ENCODE data around the gene TJP3. TPM values are rescaled to one million over a fixed set of nuclear protein-coding genes. Genes with fewer than 3 reads are reported as not detected.
A peak's percentile ranks its signal among the peaks of the same experiment; 100 is the strongest.

The TJP3 gene
- total and polyA plus RNA-seq, 8 donors, result 11.2 to 36.2 (median 15.7) TPM

DNA sequence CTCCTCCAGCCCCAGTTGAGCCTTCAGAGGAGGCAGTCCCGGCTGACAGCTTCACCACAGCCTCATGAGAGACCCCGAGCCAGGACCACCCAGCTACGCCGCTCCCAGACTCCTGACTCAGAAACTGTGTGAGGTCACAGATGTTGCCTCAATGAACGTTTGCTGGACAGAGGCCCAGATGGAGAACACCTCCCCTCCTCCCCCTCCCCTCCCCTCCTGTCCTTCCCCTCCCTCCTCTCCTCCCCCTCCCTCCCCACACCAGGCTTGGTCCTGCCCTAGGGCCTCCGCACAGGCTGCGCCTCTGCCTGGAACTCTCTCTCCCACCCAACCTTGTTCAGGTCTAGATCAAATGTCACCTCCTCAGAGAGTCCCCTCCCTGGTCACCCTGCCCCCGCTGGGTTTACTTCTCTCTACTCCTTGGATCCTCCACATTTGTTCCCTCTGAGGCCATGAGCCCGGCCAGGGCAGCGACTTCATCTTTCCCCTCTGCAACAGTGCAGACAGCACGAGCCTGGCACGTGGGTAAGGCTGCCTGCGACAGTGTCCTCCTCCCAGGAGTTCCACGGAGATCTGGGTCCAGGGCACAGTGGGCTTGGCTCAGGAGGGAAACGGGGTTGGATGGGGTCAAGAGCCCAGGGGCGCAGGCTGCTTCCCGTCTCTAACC lies 25.3 kb upstream of the TJP3 start:
- no peak for ATAC-seq
- no peak overlapping the region for H3K27ac ChIP-seq
- peaks cover 0 to 15% of the 10 kb centered on the region in 2 donors for H3K4me1 ChIP-seq
- peaks cover 0 to 16% of the 10 kb centered on the region in 2 donors for H3K36me3 ChIP-seq
- peak in 1 of 4 donors; percentile 50 for DNase-seq
- H3K4me3 ChIP-seq, result no peak overlapping the region
- intact Hi-C loops (cut with DNase I), result no loop called here
- peaks cover 0 to 9% of the 10 kb centered on the region in 2 donors for H3K9me3 ChIP-seq
- H3K27me3 ChIP-seq, result peaks cover 0 to under 1% of the 10 kb centered on the region in 2 donors
- TF ChIP-seq, protein P1, sequence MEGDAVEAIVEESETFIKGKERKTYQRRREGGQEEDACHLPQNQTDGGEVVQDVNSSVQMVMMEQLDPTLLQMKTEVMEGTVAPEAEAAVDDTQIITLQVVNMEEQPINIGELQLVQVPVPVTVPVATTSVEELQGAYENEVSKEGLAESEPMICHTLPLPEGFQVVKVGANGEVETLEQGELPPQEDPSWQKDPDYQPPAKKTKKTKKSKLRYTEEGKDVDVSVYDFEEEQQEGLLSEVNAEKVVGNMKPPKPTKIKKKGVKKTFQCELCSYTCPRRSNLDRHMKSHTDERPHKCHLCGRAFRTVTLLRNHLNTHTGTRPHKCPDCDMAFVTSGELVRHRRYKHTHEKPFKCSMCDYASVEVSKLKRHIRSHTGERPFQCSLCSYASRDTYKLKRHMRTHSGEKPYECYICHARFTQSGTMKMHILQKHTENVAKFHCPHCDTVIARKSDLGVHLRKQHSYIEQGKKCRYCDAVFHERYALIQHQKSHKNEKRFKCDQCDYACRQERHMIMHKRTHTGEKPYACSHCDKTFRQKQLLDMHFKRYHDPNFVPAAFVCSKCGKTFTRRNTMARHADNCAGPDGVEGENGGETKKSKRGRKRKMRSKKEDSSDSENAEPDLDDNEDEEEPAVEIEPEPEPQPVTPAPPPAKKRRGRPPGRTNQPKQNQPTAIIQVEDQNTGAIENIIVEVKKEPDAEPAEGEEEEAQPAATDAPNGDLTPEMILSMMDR (IDR thresholded peaks at IDR 0.05), result no peak

- Histone ChIP-seq H3K4me3 (no peak overlapping the region), H3K36me3 (peaks cover 0 to 16% of the 10 kb centered on the region in 2 donors), H3K27me3 (peaks cover 0 to 5% of the 10 kb centered on the region in 2 donors), H3K9me3 (peaks cover 0 to 9% of the 10 kb centered on the region in 2 donors), H3K27ac (no peak overlapping the region), H3K4me1 (peaks cover 0 to 22% of the 10 kb centered on the region in 2 donors)
- TF ChIP-seq, protein P1 (IDR thresholded peaks at IDR 0.05), result no peak
- ATAC-seq (peak; percentile 51), DNase-seq (peak in 1 of 4 donors; percentile 70)
- intact Hi-C loops (cut with DNase I), result no loop called here
Observed at GRCh38 chr19:3683405-3684053, 24.7 kb upstream of the TJP3 start.

GRCh38 chr19:3684054-3684816 lies 23.9 kb upstream of the TJP3 start:
- peaks cover 0 to 9% of the 10 kb centered on the region in 2 donors for H3K9me3 ChIP-seq
- peaks cover 0 to 17% of the 10 kb centered on the region in 2 donors for H3K36me3 ChIP-seq
- ATAC-seq (no peak), DNase-seq (no peak)
- intact Hi-C loops (cut with DNase I), result no loop called here
- no peak overlapping the region for H3K27ac ChIP-seq
- peaks cover 0 to 5% of the 10 kb centered on the region in 2 donors for H3K27me3 ChIP-seq
- peaks cover 0 to 26% of the 10 kb centered on the region in 2 donors for H3K4me1 ChIP-seq
- TF ChIP-seq, protein P1 (IDR thresholded peaks at IDR 0.05), result no peak
- no peak overlapping the region for H3K4me3 ChIP-seq

DNA sequence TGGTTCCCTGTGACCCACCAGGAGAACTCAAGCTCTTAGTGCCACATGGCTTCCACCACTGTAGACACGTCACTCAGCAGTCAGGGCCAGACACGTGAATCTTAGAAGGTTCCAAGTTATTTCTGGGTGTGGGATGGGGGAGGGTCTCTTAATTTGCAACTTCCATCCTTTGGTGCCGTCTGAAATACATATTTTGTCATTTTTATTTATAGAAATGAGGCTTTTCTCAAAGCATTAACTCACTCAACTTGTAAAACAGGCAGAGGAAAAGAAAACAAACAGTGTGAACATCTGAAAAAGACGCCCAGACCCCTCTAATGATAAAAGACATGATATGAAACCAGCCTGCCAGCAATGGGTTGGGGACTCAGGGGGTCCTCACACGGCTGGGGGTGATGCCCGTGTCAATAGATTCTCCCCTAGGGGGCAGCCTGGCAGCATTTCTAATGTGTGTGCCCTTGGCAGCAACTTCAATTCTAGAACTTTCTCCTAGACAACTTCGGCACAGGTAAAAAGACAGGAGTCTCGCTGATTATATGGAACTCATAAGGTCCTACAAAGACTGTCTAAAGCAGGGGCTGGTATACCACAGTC lies 23.3 kb upstream of the TJP3 start:
- peaks cover 0 to 26% of the 10 kb centered on the region in 2 donors for H3K4me1 ChIP-seq
- DNase-seq (no peak), ATAC-seq (no peak)
- TF ChIP-seq, protein P1 (IDR thresholded peaks at IDR 0.05), result no peak
- peaks cover 0 to 9% of the 10 kb centered on the region in 2 donors for H3K9me3 ChIP-seq
- no peak overlapping the region for H3K4me3 ChIP-seq
- peaks cover 0 to 5% of the 10 kb centered on the region in 2 donors for H3K27me3 ChIP-seq
- intact Hi-C loops (cut with DNase I), result no loop called here
- H3K27ac ChIP-seq, result no peak overlapping the region
- peaks cover 0 to 13% of the 10 kb centered on the region in 2 donors for H3K36me3 ChIP-seq
